Muscle layer of colon (tissue), 2 donors: ENCODE results near the gene NAA80.

Source experiments
- H3K27ac ChIP-seq: one replicate; pipeline ENCODE4 v1.7.0; 2013; ENCODE audit warnings: low read depth, mild to moderate bottlenecking, low read length, moderate library complexity
- H3K27me3 ChIP-seq, 2 donors: one replicate each; pipeline ENCODE4 v1.7.0; 2013; ENCODE audit warnings: low read length in 2 of 2, mild to moderate bottlenecking in 2 of 2; ENCODE audit not compliant: insufficient read depth in 2 of 2, control insufficient read depth in 1 of 2
- H3K36me3 ChIP-seq: one replicate; pipeline ENCODE4 v1.7.0; 2013; ENCODE audit warnings: mild to moderate bottlenecking, low read length; ENCODE audit not compliant: insufficient read depth
- H3K4me1 ChIP-seq: one replicate; pipeline ENCODE4 v1.7.0; 2013; ENCODE audit warnings: mild to moderate bottlenecking, low read length; ENCODE audit not compliant: insufficient read depth
- H3K4me3 ChIP-seq, 2 donors: one replicate each; pipeline ENCODE4 v1.7.0; 2013; ENCODE audit warnings: low read length in 2 of 2, low read depth in 1 of 2, mild to moderate bottlenecking in 1 of 2, moderate library complexity in 1 of 2
- H3K9ac ChIP-seq: one replicate; pipeline ENCODE4 v1.7.0; 2013; ENCODE audit warnings: low read length
- H3K9me3 ChIP-seq: one replicate; pipeline ENCODE4 v1.7.0; 2013; ENCODE audit warnings: mild to moderate bottlenecking, low read length
- donor health status: abdominal sarcoma.
- donor health status: Adenocarcinoma of cecum.

NAA80 gene

GRCh38 chr3:50298836-50299637, at the start of gene NAA80, which contains the start of gene HYAL3:
Gene NAA80 (minus strand): TSS chr3:50299405. CDS start chr3:50297463, 1,942 bp downstream.
Gene HYAL3 (minus strand): TSS chr3:50299405. CDS start chr3:50295602, 3,803 bp downstream.
- H3K9me3 ChIP-seq = no peaks in the 10 kb centered on the region
- peak within 1 kb of the TSS; percentile 95 for H3K9ac ChIP-seq
- H3K27ac ChIP-seq = peak within 1 kb of the TSS; percentile 89
- H3K27me3 ChIP-seq = no peaks in the 10 kb centered on the region
- peaks cover 28% of the 10 kb centered on the region for H3K4me1 ChIP-seq
- H3K36me3 ChIP-seq = no peaks in the 10 kb centered on the region
- H3K4me3 ChIP-seq = peak within 1 kb of the TSS; percentile 84 to 91

- Histone ChIP-seq H3K4me1 (peaks cover 34% of the 10 kb centered on the region), H3K27ac (no peak overlapping the region), H3K9ac (no peak overlapping the region)
Measured at GRCh38 chr3:50347187-50347813, 48.1 kb upstream of the NAA80 start.

GRCh38 chr3:50345586-50346234, 46.5 kb upstream of the NAA80 start, which contains the start of gene ZMYND10:
Gene ZMYND10 (minus strand): TSS chr3:50345732. CDS start chr3:50345579, 153 bp downstream.
- H3K4me3 ChIP-seq = peak within 1 kb of the TSS; percentile 38 to 59
- no peaks in the 10 kb centered on the region for H3K27me3 ChIP-seq
- H3K27ac ChIP-seq = no peak within 1 kb of the TSS
- H3K36me3 ChIP-seq = peaks cover 10% of the 10 kb centered on the region
- H3K9me3 ChIP-seq = no peaks in the 10 kb centered on the region
- peaks cover 33% of the 10 kb centered on the region for H3K4me1 ChIP-seq
- H3K9ac ChIP-seq = no peak within 1 kb of the TSS

More at GRCh38 chr3:50347187-50347813, 48.1 kb upstream of the NAA80 start:
- Histone ChIP-seq H3K4me3 (no peak overlapping the region), H3K9me3 (no peaks in the 10 kb centered on the region), H3K27me3 (no peaks in the 10 kb centered on the region), H3K36me3 (peaks cover 10% of the 10 kb centered on the region)

GRCh38 chr3:50345008-50345407, 45.8 kb upstream of the NAA80 start:
- H3K9ac ChIP-seq = no peak overlapping the region

GRCh38 chr3:50342813-50343633, 43.8 kb upstream of the NAA80 start:
- Histone ChIP-seq H3K4me3 (no peak overlapping the region), H3K27me3 (no peaks in the 10 kb centered on the region), H3K4me1 (peaks cover 34% of the 10 kb centered on the region), H3K36me3 (no peaks in the 10 kb centered on the region), H3K27ac (no peak overlapping the region), H3K9ac (no peak overlapping the region), H3K9me3 (no peaks in the 10 kb centered on the region)

More at GRCh38 chr3:50345008-50345407, 45.8 kb upstream of the NAA80 start:
- Histone ChIP-seq H3K4me3 (peak overlapping the region; percentile 38 to 59), H3K36me3 (peaks cover 10% of the 10 kb centered on the region), H3K9me3 (no peaks in the 10 kb centered on the region), H3K27me3 (no peaks in the 10 kb centered on the region), H3K4me1 (peaks cover 33% of the 10 kb centered on the region), H3K27ac (no peak overlapping the region)

- no peaks in the 10 kb centered on the region for H3K36me3 ChIP-seq
- peaks cover 36% of the 10 kb centered on the region for H3K4me1 ChIP-seq
- no peaks in the 10 kb centered on the region for H3K9me3 ChIP-seq
- no peak overlapping the region for H3K9ac ChIP-seq
- H3K27ac ChIP-seq = no peak overlapping the region
- H3K4me3 ChIP-seq = no peak overlapping the region
- no peaks in the 10 kb centered on the region for H3K27me3 ChIP-seq
Measured at GRCh38 chr3:50341996-50342650, 42.9 kb upstream of the NAA80 start.

- no peaks in the 10 kb centered on the region for H3K9me3 ChIP-seq
- no peaks in the 10 kb centered on the region for H3K36me3 ChIP-seq
- peaks cover 37% of the 10 kb centered on the region for H3K4me1 ChIP-seq
- no peak overlapping the region for H3K9ac ChIP-seq
- H3K27me3 ChIP-seq = no peaks in the 10 kb centered on the region
- H3K4me3 ChIP-seq = peak overlapping the region in 1 of 2 donors; percentile 58
- H3K27ac ChIP-seq = no peak overlapping the region
Measured at GRCh38 chr3:50341537-50341936, 42.3 kb upstream of the NAA80 start.

- no peaks in the 10 kb centered on the region for H3K27me3 ChIP-seq
- H3K27ac ChIP-seq = peak within 1 kb of the TSS; percentile 59
- H3K9me3 ChIP-seq = no peaks in the 10 kb centered on the region
- H3K4me1 ChIP-seq = peaks cover 43% of the 10 kb centered on the region
- no peaks in the 10 kb centered on the region for H3K36me3 ChIP-seq
- no peak within 1 kb of the TSS for H3K9ac ChIP-seq
- H3K4me3 ChIP-seq = peak within 1 kb of the TSS; percentile 29 to 58
Measured at GRCh38 chr3:50340448-50341329, 41.5 kb upstream of the NAA80 start, which contains the start of gene RASSF1. Gene RASSF1 (minus strand): TSS chr3:50340836. CDS start chr3:50340805, 31 bp downstream.

- Histone ChIP-seq H3K9me3 (no peaks in the 10 kb centered on the region), H3K9ac (no peak overlapping the region), H3K27ac (peak overlapping the region; percentile 6), H3K27me3 (no peaks in the 10 kb centered on the region), H3K36me3 (no peaks in the 10 kb centered on the region), H3K4me3 (peak overlapping the region; percentile 29 to 58), H3K4me1 (peaks cover 39% of the 10 kb centered on the region)
Measured at GRCh38 chr3:50340147-50340447, 40.9 kb upstream of the NAA80 start.
